EH (cell line): Measurements from ENCODE around the gene TGFBR3.

ENCODE experiments used
- DNase-seq: peaks from one replicate; pipeline ENCODE4 v3.0.0-alpha.2; 2015; ENCODE audit warnings: low read depth

Gene TGFBR3

DNA sequence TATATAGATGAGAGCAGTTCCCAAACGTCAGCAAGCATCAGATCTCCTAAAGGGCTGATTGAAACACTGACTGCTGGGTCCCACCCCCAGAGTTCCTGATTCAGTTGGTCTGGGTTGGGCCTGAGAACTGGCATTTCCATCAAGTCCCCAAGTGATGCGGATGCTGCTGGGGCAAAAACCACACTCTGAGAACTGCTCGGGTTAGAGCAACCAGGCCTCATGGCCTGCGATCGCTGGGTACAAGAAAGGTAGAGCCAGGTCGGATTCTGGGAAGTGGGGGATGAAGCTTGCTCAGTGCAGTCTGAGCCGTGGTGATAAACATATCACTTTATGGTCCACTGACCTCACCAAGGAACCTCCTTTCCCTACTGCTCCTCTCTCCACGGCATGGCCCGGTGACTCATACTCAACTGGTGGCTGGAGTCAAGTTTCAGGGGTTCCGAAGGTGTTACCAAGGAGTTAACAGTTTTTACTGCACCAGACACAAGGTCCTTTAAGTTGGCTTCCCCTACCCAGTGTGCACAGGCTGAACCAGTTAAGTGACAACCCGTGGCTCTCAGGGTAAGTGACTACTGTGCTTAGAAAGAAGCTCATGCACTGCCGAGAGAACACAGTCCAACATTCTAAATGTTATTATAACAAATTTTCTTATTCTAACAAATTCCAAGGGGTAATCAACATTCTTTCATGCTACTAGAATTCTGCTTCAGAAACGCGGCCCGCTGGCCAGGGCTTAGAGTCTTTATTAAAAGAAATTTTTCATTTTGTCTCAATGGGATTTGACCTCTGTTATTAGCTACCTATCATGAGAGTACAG is 153.5 kb downstream of the TGFBR3 start:
- peak; percentile 86 for DNase-seq

DNA sequence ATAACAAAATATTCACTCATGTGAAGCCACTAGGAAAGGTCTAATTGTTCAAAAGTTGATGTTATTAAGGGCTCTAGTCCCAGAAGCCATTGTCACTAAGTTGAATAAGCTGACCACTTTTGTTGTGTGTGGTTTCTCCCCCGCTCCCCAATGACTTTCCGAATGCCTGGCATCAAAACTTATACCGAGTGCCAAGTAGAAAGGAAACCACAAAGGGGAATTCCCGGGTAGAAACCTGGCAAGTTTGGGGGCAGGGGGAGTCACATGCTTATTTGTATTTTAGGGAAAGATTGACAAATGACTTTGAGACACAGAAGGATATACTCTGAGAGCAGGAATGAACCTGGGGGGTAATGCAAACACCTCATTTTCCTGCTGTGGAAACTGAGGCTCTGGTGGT is 154.1 kb downstream of the TGFBR3 start:
- no peak for DNase-seq

DNA sequence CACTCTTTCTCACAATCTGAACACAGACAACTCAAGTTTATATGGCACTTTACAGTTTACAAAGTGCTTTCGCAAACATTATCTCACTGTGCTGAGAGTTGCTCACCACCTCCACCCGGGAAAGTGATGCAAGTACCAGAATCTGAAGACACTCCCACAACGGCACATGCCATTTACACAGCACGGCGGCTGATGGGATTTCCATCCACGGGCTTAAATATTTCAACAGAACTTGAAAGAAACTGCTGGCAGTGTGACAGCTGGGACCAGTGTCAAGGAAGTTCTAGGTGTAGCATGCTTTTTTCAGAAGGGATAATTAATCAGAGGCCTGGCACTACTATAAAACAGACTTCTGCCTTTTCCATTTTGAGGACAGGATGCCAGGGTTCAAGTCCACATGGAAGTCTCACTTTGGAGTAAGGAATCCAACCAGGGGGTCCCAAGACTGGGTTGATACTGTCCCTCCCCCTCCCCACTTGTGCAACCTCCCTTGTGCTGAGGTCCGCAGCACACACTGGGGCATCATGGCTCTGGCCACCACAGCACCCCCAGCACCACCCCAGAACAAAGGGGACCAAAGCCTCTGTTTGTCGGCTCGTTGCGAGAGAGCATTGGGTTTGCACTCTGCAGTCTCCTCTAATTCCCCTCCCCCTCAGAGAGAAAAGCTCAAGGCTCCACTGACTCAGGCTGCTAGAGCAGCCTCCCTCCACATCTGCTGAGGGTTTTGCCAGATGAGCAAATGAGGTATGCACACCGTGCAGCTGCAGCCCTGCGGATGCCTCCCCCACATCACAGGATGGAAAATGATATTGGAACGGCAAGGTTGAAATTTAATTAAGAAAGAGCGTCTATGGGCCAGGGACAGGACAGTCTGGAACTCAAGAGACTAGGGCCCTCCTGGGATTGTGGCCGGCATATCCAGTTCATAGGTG is 154.9 kb downstream of the TGFBR3 start:
- DNase-seq: no peak

DNA sequence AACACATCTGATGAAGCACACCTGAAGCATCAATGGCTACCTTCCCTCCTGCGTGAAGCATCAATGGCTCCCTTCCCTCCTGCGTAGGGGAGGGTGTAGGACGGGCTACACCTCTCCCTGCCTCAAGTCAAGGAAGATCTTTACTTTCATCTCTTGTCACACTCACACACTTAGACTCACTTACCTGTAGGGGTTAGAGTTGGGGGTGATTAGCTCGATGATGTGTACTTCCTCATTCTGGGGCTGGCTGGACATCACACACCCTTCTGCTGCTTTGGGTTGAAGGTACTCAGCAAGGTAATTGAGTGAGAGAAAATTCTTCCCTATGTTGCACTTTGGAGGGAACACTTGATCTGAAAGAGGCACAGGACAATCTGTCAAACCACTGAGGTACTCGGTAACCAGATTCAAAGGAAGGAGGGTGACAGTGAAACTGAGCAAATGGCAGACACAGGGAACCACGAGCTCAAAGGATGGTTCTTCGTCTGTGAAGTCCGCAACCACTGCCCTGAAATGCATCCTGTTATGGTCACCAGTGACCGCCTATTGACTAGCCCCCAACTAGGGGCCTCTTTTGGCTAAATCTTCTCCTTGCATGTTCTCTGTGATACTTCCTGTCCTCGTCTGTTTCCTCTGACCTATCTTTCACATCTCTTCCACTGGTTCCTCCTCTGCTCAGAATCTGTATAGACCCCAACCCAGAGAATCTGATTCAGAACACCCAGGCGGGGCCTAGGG is 156.2 kb downstream of the TGFBR3 start:
- no peak for DNase-seq

DNA sequence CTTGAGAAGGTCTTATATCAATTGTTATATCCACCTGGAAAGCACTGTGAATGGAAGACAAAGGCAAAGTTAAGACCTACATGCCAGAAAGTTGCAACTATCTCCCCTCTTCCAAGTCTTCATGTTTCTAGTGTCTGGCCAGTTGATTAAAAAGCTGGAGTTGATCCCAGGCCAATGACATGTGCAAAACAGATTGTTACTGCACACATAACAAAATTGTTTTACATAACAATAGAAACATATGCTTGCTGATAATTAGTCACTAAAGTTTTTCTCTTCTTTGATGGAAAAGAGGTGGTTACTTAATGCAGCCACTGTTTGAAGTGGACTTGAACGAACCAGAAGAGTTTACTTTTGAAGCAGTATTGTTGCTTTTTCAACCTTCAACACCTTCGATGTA is 158.2 kb downstream of the TGFBR3 start:
- DNase-seq: no peak

DNA sequence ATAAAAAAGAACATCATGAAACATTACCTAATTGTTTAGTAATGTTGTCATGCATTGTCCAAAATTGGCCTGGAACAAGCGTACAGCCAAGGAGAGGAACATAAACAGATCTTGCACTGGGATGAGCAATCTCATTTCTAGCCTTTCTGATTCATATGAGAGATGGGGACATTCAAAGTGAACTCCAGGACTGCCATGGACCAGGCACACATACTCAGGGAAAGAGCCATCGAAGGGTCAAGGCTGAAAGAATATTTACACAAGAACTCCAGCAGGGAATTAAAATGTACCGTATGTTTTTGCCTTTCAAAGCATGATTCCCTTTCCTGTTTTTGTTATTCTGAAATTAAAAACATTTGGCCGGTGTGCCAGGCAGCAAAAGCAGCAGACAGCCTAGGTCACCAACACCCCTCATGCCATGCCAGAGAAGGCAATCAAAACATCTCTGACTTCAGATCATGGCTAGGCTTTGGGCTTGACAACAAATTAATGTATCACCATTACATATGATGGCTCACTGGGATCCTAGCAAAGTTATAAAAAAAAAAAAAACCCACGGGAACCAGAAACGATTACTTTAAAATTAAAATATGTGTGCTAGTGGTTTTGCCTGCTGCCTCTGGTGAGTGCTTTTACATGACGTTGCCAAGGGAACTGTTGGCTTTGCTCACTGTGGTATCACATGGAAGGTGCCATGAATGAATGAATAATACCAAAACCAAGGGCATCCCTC is 159.8 kb downstream of the TGFBR3 start:
- DNase-seq: peak; percentile 94

DNA sequence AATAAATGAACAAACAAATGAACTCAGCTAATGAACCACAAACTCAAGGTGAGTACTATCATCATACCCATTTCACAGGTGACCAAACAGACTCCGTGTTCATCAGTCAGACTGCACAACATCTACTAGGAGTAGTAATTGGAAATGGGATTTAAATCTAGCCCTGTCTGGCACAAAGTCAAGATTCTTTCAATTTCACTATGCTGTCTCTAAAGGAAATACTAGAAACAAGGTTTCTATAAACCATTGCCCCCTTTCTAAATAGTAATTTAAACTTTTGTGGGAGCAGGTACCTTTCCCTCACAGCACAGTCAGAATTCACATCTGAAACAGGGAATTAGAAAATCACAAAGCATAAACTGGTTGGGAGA is 160.3 kb downstream of the TGFBR3 start:
- DNase-seq: no peak

DNA sequence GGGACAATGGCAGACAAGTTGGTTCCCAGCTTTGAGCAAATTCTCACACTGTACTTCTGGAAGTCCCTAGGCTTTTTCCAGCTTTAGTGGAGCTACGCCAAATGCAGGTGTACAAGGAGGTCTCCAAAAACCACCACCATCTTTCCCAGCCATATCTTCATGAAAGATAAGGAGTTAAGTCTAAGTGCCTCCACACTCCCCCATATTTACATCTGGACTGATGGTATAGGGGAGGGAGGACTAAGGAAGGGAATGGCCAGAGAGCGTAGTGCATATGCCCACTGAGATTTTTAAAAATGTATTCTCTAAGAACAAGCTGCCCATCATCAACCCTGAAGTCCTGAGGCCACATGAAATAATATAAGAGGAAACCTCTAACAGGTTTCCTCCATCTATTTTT is 161.3 kb downstream of the TGFBR3 start:
- no peak for DNase-seq

DNA sequence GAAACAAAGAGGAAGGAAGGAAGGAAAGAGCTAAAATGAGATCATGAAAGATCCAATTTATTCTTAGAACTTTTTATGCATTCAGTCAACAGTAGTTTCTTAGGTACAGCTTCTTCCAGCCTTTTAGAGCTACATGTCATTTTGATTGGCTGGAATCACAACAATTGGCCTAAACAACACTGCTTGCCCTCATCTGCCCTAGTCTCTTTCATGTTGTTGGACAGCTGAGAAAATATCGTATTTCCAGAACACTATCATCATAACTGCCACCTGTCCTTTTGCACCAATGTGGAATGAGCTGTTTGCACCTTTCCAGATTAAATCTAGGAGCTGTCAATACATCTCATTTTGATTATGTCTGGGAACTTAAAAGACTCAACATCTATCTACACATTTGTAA is 161.7 kb downstream of the TGFBR3 start:
- DNase-seq: no peak

DNA sequence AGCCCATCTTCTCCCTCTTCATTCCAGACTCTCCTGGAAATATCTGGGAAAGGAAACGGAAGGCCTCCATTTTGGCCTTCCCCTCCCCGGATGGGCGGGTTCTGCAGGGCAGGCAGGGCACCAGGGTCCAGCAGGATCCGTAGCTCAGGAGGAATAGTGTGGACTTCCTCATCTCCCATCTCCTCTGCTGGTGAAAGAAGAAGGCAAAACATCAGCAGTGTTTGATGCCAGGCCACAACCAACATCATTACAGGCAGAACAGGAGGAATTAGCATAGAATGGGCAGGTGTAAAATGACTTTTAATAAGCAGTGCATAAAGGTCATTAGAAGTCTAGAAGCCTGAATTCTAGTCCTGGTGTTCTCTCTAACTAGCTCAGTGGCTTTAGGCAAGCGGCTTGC is 165.9 kb downstream of the TGFBR3 start:
- DNase-seq: no peak

DNA sequence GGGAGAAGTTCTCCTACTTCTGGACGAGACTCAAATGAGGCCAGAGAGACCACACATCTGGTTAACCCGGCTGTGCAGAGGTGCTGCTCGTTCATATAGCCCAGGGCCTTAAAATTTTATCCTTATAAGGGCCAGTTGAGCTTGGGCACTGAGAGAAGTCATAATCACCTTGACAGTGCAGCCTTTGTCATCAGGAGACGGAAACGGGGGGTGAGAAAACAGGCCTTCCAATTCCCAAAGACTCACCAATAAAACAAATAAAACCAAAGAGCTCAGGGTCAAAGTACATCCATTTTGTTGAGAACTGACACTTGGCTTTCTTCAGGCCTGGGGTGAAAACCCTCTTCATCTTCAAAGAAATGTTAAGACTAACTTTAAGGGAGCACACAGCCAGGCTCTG is 167.1 kb downstream of the TGFBR3 start:
- no peak for DNase-seq

DNA sequence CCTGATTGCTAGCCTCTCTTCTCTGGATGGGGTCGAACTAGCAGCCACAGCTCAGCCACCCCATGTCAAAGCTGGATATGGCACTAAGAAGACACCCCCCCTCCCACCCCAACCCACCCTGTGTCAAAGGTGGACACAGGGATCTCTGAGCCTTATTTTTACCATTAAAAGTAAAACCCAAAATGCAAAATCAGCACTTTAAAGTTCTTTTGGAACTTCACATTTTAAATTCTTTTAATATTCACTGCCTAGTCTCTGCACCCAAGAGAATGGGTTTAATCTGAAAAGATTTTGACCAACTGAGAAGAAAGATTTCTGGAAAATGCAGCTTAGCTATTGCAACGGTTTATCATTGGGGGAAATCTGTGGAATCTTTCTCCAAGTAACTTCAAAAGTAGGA is 167.6 kb downstream of the TGFBR3 start:
- DNase-seq: no peak

DNA sequence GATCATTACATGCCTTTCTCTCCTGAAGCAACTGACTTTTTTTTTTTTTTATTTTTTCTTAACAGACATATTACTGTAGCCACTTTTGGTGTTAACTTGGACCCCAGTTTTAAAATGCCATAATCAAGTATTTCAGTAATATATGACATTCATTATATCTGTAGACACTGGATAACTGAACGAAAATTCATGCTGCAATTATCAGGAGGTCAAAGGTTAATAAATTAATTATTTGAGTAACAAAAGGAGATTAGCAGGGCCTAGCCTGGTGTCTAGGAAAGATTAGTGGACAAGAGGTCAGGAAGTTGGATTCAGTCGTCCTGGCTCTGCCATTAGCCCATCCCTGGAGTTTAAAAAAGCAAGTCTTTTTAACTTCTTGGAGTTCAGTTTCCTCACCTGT is 168.1 kb downstream of the TGFBR3 start:
- no peak for DNase-seq

DNA sequence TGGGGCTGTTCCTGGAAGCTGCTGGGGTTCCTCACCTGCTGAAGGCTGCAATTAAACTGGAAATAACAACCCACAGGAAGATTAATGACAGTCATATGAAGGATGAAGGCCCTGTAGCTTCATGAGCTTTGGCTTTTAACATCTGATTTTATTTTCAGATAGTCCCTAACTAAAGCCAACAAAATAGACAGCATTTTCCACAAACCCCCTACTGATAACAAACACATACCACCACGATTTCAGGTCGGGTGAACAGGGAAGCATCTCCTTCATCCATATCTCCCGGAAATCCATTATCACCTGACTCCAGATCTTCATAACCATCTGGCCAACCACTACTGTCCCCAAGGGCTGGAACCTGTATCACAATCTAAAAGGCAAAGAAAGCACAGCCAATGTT is 169.6 kb downstream of the TGFBR3 start:
- no peak for DNase-seq

DNA sequence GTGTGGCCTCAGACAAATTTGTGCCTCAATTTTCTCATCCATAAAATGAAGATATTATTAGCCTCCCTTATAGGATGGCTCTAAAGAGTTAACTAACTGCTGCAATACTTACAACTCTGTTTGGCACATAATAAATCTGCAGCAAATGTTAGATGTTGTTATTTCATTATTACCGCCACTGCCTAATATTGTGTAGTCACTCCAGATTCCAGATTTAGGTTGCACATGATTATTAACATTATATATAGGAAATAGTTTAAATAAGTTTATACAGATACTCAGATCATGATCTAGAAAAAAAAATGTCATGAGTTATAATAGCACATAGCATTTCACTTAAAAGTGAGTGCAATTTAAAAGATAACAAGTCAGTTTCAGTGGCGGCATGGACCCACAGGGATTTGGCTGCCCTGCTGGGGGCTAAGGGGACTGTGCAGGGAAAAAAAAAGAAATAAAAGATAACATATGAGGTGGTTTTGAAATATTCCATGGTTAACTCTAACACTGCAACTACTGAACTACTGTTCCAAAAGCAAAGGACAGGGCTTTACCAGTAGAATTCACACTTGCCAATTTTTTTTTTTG is 170.4 kb downstream of the TGFBR3 start:
- DNase-seq: no peak

DNA sequence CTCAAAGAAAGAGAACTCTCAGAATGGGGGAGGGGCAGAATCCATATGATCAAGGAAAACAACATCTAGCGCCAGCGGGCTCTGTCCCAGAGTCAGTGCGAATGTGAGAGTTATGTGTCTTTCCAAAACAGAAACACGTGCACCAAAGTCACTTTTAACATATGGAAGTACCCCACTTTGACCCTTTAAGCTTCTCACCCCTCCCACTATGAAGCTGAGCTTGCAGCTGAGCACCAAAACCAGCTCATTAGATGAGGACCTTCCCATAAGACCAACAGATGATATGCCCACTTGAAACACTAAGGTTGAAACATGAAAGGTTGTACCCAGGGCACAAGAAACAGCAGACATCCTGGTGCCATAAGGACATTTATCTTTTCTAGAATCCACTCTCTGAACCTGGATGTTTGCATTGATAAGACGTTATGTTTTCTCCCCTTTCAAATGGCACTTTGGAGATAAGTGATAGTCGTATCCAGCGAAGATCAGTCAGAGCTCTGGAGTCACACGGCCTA is 171.0 kb downstream of the TGFBR3 start:
- no peak for DNase-seq

DNA sequence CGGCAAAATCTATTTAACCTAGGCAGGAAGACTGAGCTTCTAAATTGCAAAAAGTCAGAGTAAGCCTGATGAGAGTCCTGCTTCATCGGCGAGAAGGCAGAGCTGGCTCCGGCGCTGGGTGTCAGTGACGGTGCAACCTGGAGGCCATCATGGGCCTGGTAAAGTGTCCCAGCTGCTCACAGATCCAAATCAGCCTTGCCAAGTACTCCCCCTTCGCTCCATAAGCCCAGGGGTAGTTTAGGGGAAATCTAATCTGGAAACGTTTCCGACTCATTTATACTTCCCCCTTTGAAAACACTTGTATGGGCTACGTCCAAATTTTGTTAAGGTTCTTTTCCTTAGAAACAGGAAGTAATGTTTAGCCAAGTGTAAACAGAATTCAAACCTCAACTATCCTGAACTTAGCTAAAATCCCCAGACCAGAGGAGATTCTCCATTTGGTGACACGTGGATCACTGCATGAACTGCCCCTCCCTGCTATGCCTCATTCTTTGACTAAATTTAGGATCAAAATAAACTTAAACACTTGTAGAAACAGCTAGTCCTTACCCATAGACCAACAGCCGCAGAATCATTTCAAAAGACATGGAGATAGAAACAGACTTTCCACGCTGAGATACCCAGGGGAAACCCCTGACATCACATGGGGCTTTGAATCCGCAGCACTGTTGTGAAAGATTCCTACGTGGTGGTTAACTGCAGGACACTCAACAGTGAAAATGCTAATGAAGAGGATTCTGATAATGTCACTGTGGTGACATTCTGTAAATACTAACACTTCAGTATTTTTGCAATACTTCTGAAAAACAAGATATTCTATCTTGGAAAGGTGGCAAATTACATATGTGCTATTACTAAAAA is 172.7 kb downstream of the TGFBR3 start:
- peak; percentile 55 for DNase-seq

DNA sequence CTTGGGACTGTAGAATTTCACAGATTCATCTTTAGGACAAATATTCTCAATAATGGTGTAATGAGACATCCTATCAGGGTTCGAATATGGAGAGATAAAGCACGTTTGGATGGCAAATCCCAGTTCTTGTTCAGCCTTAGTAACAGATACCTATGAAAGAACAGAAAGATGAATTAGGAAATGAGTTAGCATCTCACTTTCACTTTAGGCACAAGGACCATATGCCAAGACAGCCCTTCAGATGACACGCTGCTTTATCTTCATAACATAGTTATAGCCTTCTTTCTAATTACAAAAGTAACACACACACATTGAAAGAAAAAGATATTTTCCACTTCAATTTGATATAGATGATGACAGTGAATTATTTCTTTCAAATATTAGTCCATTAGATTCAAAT is 173.6 kb downstream of the TGFBR3 start:
- no peak for DNase-seq

DNA sequence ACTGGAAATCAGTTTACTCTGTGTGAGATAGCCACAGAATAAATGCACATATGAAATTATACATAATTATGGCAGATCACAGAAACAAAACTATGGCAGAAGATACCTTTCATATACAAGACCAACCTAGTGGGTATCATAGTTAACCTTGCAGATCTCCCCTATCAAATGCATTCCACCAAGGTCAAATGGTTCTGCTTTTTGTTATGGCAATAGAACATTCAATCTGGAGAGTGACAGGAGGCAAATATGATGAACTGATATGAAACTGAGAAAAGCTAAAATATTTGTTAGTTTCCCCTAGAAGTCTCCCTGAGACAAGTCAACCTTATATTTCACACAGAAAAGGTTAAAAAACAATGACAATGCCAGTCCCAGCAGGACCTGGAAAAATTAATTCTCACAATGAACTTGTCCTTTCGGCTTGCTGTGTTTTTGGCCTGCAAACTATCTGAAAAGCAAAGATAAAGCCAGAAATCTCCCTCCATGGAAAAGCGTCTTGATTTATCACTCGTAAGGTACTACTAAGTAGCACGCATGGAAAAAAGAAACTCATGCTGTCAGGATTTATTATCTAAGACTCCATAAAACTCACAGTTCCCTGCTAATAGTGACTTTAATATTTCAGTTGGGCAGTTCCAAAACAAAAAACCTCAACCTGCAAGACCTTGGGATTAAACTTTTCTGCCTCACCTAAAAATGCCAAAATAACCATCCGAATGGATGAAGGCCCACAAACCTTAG is 174.3 kb downstream of the TGFBR3 start:
- DNase-seq: no peak

DNA sequence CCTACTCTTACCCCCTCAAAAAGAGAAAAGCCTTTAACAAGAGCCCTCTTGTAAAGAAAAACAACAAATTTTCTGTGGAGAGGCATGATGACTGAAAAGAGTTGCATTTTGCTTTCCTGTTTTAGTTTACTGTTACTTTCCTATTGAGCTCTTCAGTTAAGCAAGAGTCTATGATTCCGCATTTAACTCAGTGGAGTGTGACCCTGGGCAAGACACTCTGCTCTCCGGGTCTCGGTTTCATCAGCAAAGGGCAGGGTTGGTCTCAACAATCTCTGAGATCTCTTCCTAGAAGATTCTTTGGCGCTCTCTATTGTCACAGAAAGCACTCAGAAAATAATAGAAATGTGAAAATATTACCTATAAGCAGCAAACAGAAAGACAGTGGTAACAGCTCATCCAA is 175.7 kb downstream of the TGFBR3 start:
- DNase-seq: no peak
